Neural cell (in vitro differentiated cells): Measurements from ENCODE around the gene DCX.

Source experiments
- EP300 ChIP-seq: fragments of 450-650 bp; conservative IDR thresholded peaks from 2 replicates; pipeline ENCODE4 v1.6.1; 2014; ENCODE audit warnings: antibody characterized with exemption, mild to moderate bottlenecking, moderate library complexity; ENCODE audit not compliant: poor library complexity, severe bottlenecking
- EZH2 ChIP-seq: fragments of 200-600, 300-800 bp; shearing (Covaris generic), sonication (generic); IDR thresholded peaks from 2 replicates; pipeline ENCODE4 v1.6.1; 2014; ENCODE audit warnings: antibody characterized with exemption, low read length, borderline replicate concordance, mild to moderate bottlenecking; ENCODE audit not compliant: insufficient read depth, poor library complexity, severe bottlenecking
- MXI1 ChIP-seq: fragments of 450-650 bp; conservative IDR thresholded peaks from 2 replicates; pipeline ENCODE4 v1.6.1; 2014; ENCODE audit warnings: antibody characterized with exemption, mild to moderate bottlenecking; ENCODE audit not compliant: poor library complexity, severe bottlenecking
- POLR2AphosphoS5 ChIP-seq: IDR thresholded peaks from 2 replicates; pipeline ENCODE4 v1.6.1; 2012
- RAD21 ChIP-seq: fragments of 450-650 bp; conservative IDR thresholded peaks from 2 replicates; pipeline ENCODE4 v1.6.1; 2014; ENCODE audit warnings: antibody characterized with exemption, mild to moderate bottlenecking, moderate library complexity
- TAF1 ChIP-seq: IDR thresholded peaks from 2 replicates; pipeline ENCODE4 v1.6.1; 2012; ENCODE audit warnings: low read depth
- TF ChIP-seq, protein P1 (sequence below): fragments of 450-650 bp; IDR thresholded peaks from 2 replicates; pipeline ENCODE4 v1.5.1; 2014; ENCODE audit warnings: antibody characterized with exemption, mild to moderate bottlenecking, moderate library complexity; ENCODE audit not compliant: poor library complexity, severe bottlenecking
- TF ChIP-seq, protein P2 (sequence below): IDR thresholded peaks from 2 replicates; pipeline ENCODE4 v1.6.1; 2012; ENCODE audit warnings: borderline replicate concordance

DNA sequence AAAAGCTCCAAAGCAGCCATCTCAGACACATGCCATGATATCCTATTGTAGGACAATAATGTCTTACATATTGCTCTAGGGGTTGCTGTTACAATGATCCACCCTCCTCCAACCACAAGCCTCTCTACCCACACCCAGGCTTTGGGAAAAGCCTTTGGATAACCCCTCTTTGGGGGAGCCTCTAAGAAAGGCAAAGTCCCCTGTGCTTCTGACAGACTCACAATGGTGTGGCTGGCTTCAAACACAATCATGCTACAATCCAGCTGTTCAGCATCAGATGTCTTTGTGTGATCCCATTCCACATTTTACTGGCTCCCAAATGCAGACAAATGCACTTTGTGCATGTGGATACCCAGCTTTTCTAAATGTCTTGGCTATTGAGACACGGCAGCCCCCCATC is 75.9 kb downstream of the DCX start:
- TF ChIP-seq RAD21 (no peak), POLR2AphosphoS5 (no peak), MXI1 (no peak), EZH2 (no peak), EP300 (no peak), TAF1 (no peak)
- TF ChIP-seq, protein P1, sequence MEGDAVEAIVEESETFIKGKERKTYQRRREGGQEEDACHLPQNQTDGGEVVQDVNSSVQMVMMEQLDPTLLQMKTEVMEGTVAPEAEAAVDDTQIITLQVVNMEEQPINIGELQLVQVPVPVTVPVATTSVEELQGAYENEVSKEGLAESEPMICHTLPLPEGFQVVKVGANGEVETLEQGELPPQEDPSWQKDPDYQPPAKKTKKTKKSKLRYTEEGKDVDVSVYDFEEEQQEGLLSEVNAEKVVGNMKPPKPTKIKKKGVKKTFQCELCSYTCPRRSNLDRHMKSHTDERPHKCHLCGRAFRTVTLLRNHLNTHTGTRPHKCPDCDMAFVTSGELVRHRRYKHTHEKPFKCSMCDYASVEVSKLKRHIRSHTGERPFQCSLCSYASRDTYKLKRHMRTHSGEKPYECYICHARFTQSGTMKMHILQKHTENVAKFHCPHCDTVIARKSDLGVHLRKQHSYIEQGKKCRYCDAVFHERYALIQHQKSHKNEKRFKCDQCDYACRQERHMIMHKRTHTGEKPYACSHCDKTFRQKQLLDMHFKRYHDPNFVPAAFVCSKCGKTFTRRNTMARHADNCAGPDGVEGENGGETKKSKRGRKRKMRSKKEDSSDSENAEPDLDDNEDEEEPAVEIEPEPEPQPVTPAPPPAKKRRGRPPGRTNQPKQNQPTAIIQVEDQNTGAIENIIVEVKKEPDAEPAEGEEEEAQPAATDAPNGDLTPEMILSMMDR, result no peak
- TF ChIP-seq, protein P2, sequence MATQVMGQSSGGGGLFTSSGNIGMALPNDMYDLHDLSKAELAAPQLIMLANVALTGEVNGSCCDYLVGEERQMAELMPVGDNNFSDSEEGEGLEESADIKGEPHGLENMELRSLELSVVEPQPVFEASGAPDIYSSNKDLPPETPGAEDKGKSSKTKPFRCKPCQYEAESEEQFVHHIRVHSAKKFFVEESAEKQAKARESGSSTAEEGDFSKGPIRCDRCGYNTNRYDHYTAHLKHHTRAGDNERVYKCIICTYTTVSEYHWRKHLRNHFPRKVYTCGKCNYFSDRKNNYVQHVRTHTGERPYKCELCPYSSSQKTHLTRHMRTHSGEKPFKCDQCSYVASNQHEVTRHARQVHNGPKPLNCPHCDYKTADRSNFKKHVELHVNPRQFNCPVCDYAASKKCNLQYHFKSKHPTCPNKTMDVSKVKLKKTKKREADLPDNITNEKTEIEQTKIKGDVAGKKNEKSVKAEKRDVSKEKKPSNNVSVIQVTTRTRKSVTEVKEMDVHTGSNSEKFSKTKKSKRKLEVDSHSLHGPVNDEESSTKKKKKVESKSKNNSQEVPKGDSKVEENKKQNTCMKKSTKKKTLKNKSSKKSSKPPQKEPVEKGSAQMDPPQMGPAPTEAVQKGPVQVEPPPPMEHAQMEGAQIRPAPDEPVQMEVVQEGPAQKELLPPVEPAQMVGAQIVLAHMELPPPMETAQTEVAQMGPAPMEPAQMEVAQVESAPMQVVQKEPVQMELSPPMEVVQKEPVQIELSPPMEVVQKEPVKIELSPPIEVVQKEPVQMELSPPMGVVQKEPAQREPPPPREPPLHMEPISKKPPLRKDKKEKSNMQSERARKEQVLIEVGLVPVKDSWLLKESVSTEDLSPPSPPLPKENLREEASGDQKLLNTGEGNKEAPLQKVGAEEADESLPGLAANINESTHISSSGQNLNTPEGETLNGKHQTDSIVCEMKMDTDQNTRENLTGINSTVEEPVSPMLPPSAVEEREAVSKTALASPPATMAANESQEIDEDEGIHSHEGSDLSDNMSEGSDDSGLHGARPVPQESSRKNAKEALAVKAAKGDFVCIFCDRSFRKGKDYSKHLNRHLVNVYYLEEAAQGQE, result no peak
